GM12872 (cell line): Measurements from ENCODE around the gene PHF12.

ENCODE experiments used
- TF ChIP-seq, protein P1 (sequence below): IDR thresholded peaks from 3 replicates; pipeline ENCODE4 v1.5.1; 2011; ENCODE audit warnings: low read depth, mild to moderate bottlenecking, low read length, moderate library complexity; ENCODE audit not compliant: insufficient read depth

PHF12 gene

DNA sequence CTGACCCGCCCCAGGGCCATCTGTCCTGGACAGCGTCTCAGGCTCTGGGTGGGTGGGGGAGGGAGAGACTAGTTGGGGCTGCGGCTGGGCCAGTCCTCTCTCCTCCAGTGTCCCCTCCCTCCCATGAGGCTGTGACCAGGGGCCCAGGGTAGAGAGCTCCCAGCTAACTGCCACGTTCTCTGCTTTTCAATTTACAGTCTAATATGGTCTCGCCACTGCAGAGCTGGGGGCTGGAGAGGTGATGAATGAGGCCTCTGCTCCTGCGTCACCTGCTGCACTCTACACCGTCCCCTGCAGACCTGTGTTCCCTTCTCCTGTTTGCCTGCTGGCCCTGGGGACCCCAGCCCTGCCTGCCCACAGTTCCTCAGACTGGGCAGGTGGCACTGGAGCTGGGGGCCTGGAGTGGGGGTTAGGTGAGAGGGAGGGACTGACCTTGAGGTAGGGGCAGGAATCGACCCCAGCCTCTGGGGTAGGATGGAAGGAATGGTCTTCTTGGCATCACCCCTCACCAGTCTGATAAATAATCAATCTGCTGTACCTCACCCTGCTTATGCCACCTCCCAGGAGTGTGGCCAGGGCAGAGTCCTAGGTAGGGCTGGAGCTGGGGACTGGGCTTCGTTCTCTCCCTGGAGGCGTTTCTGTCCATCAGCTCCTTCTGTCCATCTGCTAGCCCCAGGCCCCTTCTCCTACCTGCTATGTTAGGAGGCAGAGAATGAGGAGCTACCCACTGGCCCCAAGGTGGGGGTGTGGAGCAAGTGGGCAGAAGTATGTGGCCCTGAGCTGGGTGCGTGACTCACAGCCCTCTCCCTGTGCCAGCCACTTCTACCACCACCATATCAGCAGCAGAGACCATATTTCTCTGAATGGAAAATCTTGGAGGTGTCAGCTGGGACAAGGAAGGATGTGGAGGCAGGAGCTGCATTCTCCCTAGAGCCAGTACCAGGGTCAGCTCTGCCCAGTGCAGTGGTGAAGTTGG, 41.6 kb upstream of the PHF12 start:
- TF ChIP-seq, protein P1, sequence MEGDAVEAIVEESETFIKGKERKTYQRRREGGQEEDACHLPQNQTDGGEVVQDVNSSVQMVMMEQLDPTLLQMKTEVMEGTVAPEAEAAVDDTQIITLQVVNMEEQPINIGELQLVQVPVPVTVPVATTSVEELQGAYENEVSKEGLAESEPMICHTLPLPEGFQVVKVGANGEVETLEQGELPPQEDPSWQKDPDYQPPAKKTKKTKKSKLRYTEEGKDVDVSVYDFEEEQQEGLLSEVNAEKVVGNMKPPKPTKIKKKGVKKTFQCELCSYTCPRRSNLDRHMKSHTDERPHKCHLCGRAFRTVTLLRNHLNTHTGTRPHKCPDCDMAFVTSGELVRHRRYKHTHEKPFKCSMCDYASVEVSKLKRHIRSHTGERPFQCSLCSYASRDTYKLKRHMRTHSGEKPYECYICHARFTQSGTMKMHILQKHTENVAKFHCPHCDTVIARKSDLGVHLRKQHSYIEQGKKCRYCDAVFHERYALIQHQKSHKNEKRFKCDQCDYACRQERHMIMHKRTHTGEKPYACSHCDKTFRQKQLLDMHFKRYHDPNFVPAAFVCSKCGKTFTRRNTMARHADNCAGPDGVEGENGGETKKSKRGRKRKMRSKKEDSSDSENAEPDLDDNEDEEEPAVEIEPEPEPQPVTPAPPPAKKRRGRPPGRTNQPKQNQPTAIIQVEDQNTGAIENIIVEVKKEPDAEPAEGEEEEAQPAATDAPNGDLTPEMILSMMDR: no peak

DNA sequence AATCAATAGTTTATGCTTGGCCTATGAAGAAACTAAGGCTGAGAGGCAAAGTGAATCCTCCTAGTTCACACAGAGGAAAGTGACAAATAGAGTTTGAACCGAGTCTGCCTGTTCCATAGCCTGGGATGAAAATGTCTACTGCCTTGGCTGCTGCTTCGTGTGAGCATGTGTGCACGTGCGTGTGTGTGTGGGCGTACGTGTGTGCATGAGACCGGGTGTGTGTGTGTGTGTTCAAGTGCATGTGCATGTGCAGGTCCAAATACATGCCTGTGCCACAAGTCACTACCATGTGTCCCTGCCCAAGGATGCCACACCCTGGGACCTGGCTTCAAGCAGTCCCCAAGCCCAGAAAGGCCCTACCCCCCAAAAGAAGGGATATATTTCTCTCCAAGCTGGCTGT, 40.9 kb upstream of the PHF12 start:
- TF ChIP-seq, protein P1: no peak

DNA sequence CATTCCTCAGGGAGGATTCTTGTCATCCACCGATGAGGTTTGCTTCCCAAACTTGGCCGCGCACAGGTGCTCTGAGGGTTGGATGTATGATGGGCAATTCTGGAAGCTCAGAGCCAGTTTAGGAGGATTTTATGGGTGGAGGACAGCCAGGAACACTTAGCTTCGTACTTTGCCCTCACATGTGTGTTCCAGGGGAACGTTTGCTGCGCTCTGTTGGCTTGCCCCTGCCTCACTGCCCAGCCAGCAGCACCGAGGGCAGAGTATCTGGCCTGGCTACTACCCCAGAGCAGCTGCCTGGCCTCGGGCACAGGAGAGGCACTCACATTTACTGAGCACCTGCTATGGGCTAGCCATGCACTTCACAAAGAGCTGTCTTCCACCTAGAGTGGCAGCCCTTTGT, 40.5 kb upstream of the PHF12 start:
- TF ChIP-seq, protein P1: no peak

DNA sequence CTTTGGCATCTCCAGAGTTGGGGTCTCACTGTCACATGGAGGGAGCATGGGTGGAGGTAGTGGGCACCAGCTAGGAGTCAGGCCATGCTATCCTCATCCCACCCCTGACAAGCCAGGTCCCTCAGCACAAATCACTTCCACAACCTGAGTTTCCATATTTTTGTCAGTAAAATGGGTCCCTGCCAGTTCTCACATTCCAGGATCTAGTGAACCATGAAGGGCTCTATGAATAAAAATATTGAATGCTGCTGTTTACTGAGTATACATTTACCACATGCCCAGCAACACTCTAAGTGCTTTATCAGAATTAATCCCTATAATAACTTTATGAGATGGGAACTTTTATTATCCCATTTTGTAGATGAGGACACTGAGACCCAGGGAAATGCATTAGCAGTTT, 37.7 kb upstream of the PHF12 start:
- TF ChIP-seq, protein P1: no peak

DNA sequence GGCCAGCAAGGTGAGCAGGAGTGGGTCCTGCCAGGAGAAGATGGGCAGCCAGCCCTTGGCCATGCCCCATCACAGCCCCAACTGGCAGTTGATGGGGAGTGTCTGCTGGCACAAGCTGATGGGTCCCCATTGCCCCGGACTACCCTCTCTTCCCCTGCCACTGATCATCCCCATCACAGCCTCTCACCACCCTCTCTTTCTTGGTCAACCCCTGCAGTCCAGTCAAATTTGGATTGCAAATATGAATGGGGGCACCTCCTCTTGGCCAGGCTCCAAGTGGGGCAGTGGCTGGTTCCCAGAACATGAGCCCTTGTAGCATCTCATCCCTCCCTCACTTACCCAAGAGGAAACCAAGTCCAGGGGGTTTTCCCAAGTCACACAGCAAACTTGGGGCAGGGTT, 37.2 kb upstream of the PHF12 start:
- TF ChIP-seq, protein P1: no peak

DNA sequence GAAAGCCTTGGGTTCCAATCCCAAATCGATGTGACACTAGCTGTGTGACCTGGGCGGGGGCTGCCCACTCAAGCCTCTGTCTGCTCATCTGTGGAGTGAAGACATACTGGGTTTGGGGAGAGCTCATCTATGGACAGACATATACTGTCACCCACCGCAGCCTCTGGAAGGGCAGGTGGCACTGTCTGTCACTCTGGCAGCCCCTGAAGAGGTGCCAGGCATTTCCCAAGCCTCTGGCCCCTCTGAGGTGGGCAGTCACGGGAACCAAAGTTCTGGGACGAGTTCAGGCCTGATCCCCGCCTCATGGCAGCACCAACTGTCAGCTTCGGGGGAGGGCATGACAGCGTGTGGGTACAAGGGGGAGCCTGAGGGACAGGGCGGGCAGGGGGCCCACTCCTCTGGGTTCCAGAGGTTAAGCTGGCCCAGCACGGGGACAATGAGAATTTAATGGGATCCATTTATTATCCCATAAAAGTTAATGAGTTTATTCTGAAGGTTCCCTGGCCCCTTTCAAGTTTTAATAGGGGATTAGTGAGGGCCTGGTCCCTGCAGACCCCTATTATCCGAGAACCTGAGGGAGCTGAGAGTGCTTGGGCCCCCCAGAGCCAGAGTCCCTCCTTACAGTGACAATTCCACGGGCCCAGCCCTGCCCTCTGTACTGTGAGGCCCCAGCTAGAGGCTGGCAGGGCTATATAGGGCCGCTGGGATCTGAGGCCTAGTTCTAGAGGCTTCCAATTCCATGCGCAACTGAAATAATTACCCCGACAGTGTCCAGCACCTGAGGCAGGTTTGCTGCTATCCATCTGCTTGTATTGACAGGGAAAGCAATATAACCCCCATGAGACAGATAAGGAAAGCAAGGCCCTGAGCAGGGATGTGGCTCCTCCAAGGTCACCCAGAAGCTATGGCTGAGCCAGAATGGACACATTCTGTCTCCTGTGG, 35.7 kb upstream of the PHF12 start:
- TF ChIP-seq, protein P1: no peak
